ENCODE measurements around the gene DNA2. TPM values are rescaled to one million over a fixed set of nuclear protein-coding genes. Genes with fewer than 3 reads are reported as not detected.

Gene DNA2
- total RNA-seq, 3 donors from 2014 or later = 2.8 to 6.6 (median 3.4) TPM

DNA sequence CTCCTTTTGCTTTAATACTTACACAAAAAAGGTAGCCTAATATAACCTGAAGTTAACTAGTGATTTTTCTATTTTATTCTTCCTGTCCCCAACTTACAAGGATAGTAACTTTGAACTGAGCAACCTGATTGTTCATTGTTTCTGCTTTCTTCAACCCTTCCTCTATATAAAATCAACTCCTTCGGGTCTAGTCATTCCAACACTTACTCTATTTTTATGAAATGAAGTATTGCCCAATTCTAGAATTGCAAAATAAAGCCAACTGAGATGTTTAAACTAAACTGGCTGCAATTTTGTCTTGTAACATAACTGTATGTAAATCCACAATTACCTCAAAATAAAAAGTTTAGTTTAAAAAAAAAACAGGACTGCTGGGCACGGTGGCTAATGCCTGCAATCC, 20.3 kb upstream of the DNA2 start:
- Histone ChIP-seq H3K27me3 (no peaks in the 10 kb centered on the region), H3K9me3 (no peaks in the 10 kb centered on the region), H3K4me3 (no peak overlapping the region), H3K27ac (no peak overlapping the region), H3K36me3 (no peaks in the 10 kb centered on the region), H3K4me1 (no peaks in the 10 kb centered on the region)
- no peak for DNase-seq (ENCODE audit: low spot score in 2 of 2)
- intact Hi-C loops (cut with DNase I; ENCODE audit: low total_unique reads) = loop anchor here (10.0 kb wide), 1 partner anchor 447 kb away; no protein-coding TSS in a partner anchor
- TF ChIP-seq POLR2A (IDR thresholded peaks at IDR 0.05) (no peak), POLR2AphosphoS5 (IDR thresholded peaks at IDR 0.05) (no peak)
- TF ChIP-seq, protein P1, sequence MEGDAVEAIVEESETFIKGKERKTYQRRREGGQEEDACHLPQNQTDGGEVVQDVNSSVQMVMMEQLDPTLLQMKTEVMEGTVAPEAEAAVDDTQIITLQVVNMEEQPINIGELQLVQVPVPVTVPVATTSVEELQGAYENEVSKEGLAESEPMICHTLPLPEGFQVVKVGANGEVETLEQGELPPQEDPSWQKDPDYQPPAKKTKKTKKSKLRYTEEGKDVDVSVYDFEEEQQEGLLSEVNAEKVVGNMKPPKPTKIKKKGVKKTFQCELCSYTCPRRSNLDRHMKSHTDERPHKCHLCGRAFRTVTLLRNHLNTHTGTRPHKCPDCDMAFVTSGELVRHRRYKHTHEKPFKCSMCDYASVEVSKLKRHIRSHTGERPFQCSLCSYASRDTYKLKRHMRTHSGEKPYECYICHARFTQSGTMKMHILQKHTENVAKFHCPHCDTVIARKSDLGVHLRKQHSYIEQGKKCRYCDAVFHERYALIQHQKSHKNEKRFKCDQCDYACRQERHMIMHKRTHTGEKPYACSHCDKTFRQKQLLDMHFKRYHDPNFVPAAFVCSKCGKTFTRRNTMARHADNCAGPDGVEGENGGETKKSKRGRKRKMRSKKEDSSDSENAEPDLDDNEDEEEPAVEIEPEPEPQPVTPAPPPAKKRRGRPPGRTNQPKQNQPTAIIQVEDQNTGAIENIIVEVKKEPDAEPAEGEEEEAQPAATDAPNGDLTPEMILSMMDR (IDR thresholded peaks at IDR 0.05) = no peak

DNA sequence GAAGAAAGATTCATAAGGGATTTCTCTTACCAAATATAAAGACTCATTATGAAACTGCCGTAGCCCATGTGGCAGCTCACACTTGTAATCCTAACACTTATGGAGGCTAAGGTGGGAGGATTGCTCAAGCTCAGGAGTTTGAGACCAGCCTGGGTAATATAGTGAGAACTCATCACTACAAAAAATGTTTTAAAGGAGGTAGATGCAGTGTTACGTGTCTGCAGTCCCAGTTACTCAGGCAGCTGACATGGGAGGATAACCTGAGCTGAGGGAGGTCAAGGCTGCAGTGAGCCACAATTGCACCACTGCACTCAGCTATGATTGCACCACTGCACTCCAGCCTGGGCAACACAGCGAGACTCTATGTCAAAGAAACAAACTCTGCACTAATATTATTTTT, 18.1 kb upstream of the DNA2 start:
- no peaks in the 10 kb centered on the region for H3K4me1 ChIP-seq
- no peak for DNase-seq (ENCODE audit: low spot score in 2 of 2)

DNA sequence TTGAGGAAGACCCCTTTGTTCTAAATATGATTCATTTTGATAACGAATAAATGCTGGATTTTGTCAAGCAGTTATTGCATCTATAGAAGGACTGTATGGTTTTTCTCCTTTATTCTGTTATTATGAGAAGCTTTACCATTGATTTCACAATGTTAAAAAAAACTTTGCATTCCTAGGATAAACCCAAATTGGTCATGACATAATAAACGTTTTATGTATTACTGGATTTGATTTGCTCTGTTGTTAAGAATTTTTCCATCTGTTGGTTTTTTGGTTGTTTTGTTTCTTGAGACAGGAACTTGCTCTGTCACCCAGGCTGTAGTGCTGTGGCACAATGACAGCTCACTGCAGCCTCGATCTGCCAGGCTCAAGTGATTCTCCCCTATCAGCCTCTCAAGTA, 2.2 kb upstream of the DNA2 start:
- intact Hi-C loops (cut with DNase I; ENCODE audit: low total_unique reads) = no loop called here
- TF ChIP-seq POLR2A (IDR thresholded peaks at IDR 0.05) (no peak), POLR2AphosphoS5 (IDR thresholded peaks at IDR 0.05) (no peak)
- TF ChIP-seq, protein P1 (IDR thresholded peaks at IDR 0.05) = no peak

More for the DNA sequence above, 18.1 kb upstream of the DNA2 start:
- intact Hi-C loops (cut with DNase I; ENCODE audit: low total_unique reads) = loop anchor here (10.0 kb wide), 1 partner anchor 445 kb away; no protein-coding TSS in a partner anchor
- no peaks in the 10 kb centered on the region for H3K9me3 ChIP-seq
- H3K36me3 ChIP-seq = no peaks in the 10 kb centered on the region
- H3K27me3 ChIP-seq = no peaks in the 10 kb centered on the region
- TF ChIP-seq POLR2AphosphoS5 (IDR thresholded peaks at IDR 0.05) = no peak
- H3K4me3 ChIP-seq = no peak overlapping the region
- no peak overlapping the region for H3K27ac ChIP-seq

DNA sequence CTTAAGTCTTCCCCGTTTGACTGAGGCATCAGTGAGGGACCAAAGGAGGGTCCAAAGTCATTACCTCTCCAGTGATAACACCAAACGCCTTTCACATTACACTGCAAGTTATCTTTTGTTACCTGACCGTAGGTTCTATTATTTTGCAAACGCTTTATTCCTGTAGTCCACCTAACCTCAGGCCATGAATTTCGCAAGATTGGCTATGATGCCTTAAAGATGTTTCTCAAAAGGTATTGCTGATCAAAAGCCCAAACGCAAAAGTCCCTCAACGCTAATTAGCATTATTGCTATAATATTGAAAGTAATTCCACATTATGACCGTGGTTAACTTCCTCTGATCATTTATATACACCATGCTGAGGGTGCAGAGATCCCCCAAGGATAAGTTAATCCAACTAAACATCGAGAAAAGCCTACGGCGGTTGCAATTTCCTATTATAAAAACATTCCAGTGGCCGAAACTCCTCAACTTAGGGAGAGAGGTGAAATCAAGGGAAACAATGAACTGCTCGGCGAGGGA, 649 bp downstream of the DNA2 start:
- TF ChIP-seq POLR2A (IDR thresholded peaks at IDR 0.05) = no peak
- TF ChIP-seq, protein P1 (IDR thresholded peaks at IDR 0.05) = no peak
- no peak for TF ChIP-seq POLR2AphosphoS5 (IDR thresholded peaks at IDR 0.05)
- Histone ChIP-seq H3K4me3 (peak overlapping the region; percentile 49 to 84 (median 67)), H3K9me3 (no peaks in the 10 kb centered on the region), H3K36me3 (no peaks in the 10 kb centered on the region), H3K4me1 (peaks cover 0 to 6% of the 10 kb centered on the region in 2 donors), H3K27me3 (no peaks in the 10 kb centered on the region), H3K27ac (no peak overlapping the region)
- DNase-seq (ENCODE audit: low spot score in 2 of 2) = no peak
- intact Hi-C loops (cut with DNase I; ENCODE audit: low total_unique reads) = no loop called here

More for the DNA sequence above, 2.2 kb upstream of the DNA2 start:
- Histone ChIP-seq H3K27me3 (no peaks in the 10 kb centered on the region), H3K27ac (no peak overlapping the region), H3K9me3 (no peaks in the 10 kb centered on the region), H3K4me3 (no peak overlapping the region), H3K36me3 (no peaks in the 10 kb centered on the region), H3K4me1 (peaks cover 0 to 6% of the 10 kb centered on the region in 2 donors)
- no peak for DNase-seq (ENCODE audit: low spot score in 2 of 2)

DNA sequence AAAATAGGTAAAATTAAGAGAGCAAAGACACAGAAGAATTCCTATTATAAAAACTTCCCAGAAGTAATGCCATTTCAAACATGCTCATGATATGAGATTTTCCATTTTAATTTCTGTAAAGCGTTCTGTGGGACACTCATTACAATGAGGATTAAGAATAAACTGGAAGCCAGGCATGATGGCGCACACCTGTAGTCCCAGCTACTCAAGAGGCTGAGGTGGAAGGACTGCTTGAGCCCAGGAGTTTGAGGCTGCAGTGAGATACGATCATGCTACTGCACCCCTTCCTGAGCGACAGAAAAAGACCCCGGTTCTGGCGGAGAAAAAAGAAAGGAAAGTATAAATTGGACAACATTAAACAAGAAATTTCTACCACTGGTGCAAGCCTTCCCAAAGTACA, 1.5 kb downstream of the DNA2 start:
- TF ChIP-seq, protein P1 (IDR thresholded peaks at IDR 0.05) = no peak
- TF ChIP-seq POLR2AphosphoS5 (IDR thresholded peaks at IDR 0.05) (no peak), POLR2A (IDR thresholded peaks at IDR 0.05) (no peak)
- H3K27me3 ChIP-seq = no peaks in the 10 kb centered on the region
- intact Hi-C loops (cut with DNase I; ENCODE audit: low total_unique reads) = no loop called here

More for the DNA sequence above, 1.5 kb downstream of the DNA2 start:
- H3K9me3 ChIP-seq = no peaks in the 10 kb centered on the region
- H3K4me1 ChIP-seq = peaks cover 0 to 6% of the 10 kb centered on the region in 2 donors
- H3K27ac ChIP-seq = no peak overlapping the region
- no peak overlapping the region for H3K4me3 ChIP-seq
- no peaks in the 10 kb centered on the region for H3K36me3 ChIP-seq
- no peak for DNase-seq (ENCODE audit: low spot score in 2 of 2)

Data from breast epithelium (tissue), 4 donors.